ENCODE data around the gene ZNF654.
"Not testable (repeated sequence)": the region's sequence is repeated elsewhere in the genome, so short reads cannot be mapped to it uniquely, and the experiment has no call there.

Gene ZNF654

GRCh38 chr3:88058581-88059379 is at the start of gene ZNF654, which contains the start of gene CGGBP1:
Gene ZNF654, plus strand, starts transcription at chr3:88059255. Its CDS starts 65 bp downstream, at chr3:88059320.
Gene CGGBP1, minus strand, starts transcription at chr3:88059005. Its CDS starts 3,029 bp downstream, at chr3:88055976.
- peak; percentile 73 to 94 for DNase-seq

GRCh38 chr3:88010810-88011209 is 48.2 kb upstream of the ZNF654 start:
- DNase-seq: no peak

- no peak for DNase-seq
Measured at GRCh38 chr3:88013592-88013991, 45.5 kb upstream of the ZNF654 start.

GRCh38 chr3:88015656-88016055 is 43.4 kb upstream of the ZNF654 start:
- DNase-seq: not testable (repeated sequence)

GRCh38 chr3:88019024-88019423 is 40.0 kb upstream of the ZNF654 start:
- DNase-seq: no peak

GRCh38 chr3:88025001-88025552 is 34.0 kb upstream of the ZNF654 start:
- no peak for DNase-seq

- DNase-seq: no peak
Measured at GRCh38 chr3:88028876-88029275, 30.2 kb upstream of the ZNF654 start.

- no peak for DNase-seq
Measured at GRCh38 chr3:88030210-88030609, 28.8 kb upstream of the ZNF654 start.

- DNase-seq: no peak
Measured at GRCh38 chr3:88031642-88032077, 27.4 kb upstream of the ZNF654 start.

- DNase-seq: no peak
Measured at GRCh38 chr3:88032245-88032644, 26.8 kb upstream of the ZNF654 start.

GRCh38 chr3:88033079-88033478 is 26.0 kb upstream of the ZNF654 start:
- no peak for DNase-seq

- no peak for DNase-seq
Measured at GRCh38 chr3:88033808-88034207, 25.2 kb upstream of the ZNF654 start.

- DNase-seq: no peak
Measured at GRCh38 chr3:88034491-88035275, 24.4 kb upstream of the ZNF654 start.

- DNase-seq: no peak
Measured at GRCh38 chr3:88036221-88036620, 22.8 kb upstream of the ZNF654 start.

- no peak for DNase-seq
Measured at GRCh38 chr3:88038566-88038965, 20.5 kb upstream of the ZNF654 start.

- DNase-seq: no peak
Measured at GRCh38 chr3:88040529-88040928, 18.5 kb upstream of the ZNF654 start.

- no peak for DNase-seq
Measured at GRCh38 chr3:88041005-88041404, 18.1 kb upstream of the ZNF654 start.

- no peak for DNase-seq
Measured at GRCh38 chr3:88044411-88044810, 14.6 kb upstream of the ZNF654 start.

GRCh38 chr3:88046766-88047165 is 12.3 kb upstream of the ZNF654 start:
- DNase-seq: no peak

GRCh38 chr3:88057630-88058305 is 1.3 kb upstream of the ZNF654 start:
- DNase-seq: no peak

- no peak for DNase-seq
Measured at GRCh38 chr3:88058306-88058580, 812 bp upstream of the ZNF654 start.

GRCh38 chr3:88059380-88060170 is 520 bp downstream of the ZNF654 start:
- no peak for DNase-seq

All from NCI-H187 (cell line).